HG03520 (cell line): ENCODE measurements around the gene IRAG1.

ENCODE experiments used
- ATAC-seq: cut with Tn5 transposase; IDR thresholded peaks from one replicate; pipeline ENCODE4 v1.9.1; 2021; ENCODE audit warnings: mild to moderate bottlenecking, moderate library complexity; ENCODE audit not compliant: unreplicated experiment

The IRAG1 gene

DNA sequence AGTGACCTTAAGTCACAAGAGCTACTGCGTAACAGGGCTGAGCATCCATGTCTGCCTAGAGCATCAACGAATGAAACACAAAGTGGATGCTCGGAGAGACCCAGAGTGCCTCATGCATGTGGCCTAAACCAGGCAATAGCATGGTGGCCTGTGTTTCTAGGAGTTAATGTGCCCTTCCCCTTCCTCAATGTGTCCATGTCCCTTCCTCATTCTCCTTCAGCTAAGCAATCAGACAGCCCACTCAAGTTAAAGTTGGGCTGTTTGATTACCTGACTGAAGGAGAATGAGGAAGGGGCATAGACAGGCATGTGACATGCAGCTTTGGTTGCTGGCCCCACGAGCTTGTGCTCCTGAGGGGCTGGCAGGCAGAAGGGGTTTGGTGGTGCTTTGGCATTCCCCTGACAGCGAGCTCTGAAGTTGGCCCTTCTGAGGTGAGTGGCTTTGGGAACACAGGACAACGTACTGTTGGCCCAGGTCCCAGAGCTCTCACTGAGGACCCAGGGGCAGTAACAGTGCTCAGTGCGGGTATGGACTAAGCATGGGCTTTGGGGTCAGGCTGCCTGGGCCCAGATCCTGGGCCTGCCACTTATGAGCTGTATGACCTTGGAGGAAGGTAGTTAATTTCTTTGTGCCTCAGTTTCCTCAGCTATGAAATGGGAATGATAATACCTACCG, 46.7 kb downstream of the IRAG1 start:
- no peak for ATAC-seq

DNA sequence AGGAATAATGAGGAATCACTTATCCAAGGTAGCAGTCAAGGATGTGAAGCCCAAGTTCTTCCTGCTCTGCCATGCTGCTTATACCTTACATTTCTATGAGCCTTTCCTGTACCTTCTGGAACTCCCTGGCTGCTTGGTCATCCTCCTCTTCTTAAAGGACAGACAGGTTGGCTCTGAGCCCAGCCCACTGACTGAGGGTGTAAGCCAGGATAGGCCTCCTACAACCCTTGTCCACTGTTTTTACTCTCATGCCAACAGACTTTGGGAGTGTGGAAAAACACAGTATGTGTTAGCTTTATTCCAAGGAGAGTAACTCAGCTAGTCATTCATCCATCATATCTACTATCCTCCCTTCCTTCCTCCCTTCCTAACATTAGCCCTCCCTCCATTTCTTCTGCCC, 47.5 kb downstream of the IRAG1 start:
- no peak for ATAC-seq

DNA sequence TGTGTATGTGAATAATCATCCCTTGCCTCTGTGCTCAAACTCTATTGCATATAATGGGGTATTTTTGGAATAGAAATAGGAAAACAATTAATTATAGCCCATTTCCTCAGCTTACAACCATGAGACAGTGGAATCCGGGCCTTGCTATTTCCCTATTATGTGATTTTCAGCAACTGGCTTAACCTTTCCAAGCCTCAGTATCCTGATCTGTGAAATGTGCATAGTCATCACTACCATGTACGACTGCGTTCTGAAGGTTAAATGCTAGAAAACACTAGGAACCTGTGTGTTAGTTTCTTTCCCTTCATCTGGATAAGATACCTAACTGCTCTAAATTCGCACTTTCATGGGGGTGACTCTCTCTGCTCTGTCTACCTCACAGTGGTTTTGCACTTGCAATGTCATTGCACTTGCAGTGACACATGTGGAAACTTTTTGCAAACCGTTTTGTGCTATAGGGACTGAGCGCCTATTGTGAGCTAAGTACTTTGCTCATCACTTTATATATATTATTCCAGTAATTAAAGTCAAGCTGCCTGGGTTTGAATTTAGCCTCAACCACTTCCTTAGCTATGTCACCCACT, 48.3 kb downstream of the IRAG1 start:
- ATAC-seq: no peak
